ENCODE data around the gene UGT1A7.

The UGT1A7 gene

DNA sequence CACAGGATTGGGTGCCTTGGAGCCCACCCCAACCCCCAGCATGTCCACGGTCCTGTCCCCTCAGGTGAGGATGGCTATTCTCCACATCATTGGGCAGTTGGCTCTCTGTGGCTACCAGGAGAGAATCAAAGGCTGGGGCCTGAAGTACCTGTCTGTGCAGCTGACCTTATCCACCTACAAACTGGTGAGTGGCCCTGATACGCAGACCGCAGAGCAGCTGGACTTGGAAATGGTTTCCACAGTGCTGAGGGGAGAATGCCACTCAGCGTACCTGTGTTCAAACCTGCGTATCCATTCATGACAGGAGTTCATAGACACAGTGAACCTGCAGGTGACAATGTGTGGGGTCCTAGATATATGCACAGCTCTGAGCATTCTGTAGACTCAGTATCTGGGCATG lies 118.0 kb downstream of the UGT1A7 start:
- H3K4me3 ChIP-seq (ENCODE audit: low read depth in 1 of 2, low read length in 2 of 2) = no peak overlapping the region
- H3K4me1 ChIP-seq (ENCODE audit: insufficient read depth, low read length) = no peaks in the 10 kb centered on the region
- H3K36me3 ChIP-seq (ENCODE audit: insufficient read depth, low read length) = no peaks in the 10 kb centered on the region
- H3K9me3 ChIP-seq (ENCODE audit: insufficient read depth, low read length, severe bottlenecking) = no peaks in the 10 kb centered on the region
- H3K79me2 ChIP-seq (ENCODE audit: insufficient read depth, low read length) = no peaks in the 10 kb centered on the region
- DNase-seq = no peak
- H3K9ac ChIP-seq (ENCODE audit: low read depth, low read length) = no peak overlapping the region
- no peak overlapping the region for H2AFZ ChIP-seq (ENCODE audit: low read depth, low read length)
- no peak overlapping the region for H3K4me2 ChIP-seq (ENCODE audit: insufficient read depth, low read length)
- ATAC-seq (ENCODE audit: insufficient read depth, low read depth) = no peak
- TF ChIP-seq EZH2 (IDR thresholded peaks at IDR 0.05; ENCODE audit: borderline replicate concordance, low read depth, low read length, severe bottlenecking) = no peak
- H3K27me3 ChIP-seq (ENCODE audit: insufficient read depth, low read length, poor library complexity) = no peaks in the 10 kb centered on the region
- no peak overlapping the region for H3K27ac ChIP-seq (ENCODE audit: low read length)
- H4K20me1 ChIP-seq (ENCODE audit: insufficient read depth, low read length) = no peaks in the 10 kb centered on the region

DNA sequence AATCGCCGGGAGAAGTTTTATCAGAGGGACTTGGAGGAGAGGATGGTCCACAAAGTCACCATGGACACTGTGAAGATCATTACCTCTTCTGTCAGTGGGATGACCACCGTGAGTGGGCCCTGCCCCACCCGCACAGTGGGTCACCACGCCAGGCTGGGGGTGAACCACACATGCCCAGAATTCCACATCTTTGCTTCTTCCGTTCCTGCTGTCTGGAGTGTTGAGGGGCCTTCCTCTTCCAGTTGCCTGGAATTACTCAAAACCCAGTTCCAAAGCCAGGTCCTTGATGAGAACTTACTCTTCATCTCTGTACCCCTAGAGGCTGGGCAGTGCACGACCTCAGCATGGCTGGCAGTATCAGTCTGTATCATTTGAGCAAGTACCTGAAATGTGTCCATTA lies 118.5 kb downstream of the UGT1A7 start:
- TF ChIP-seq, protein P1, sequence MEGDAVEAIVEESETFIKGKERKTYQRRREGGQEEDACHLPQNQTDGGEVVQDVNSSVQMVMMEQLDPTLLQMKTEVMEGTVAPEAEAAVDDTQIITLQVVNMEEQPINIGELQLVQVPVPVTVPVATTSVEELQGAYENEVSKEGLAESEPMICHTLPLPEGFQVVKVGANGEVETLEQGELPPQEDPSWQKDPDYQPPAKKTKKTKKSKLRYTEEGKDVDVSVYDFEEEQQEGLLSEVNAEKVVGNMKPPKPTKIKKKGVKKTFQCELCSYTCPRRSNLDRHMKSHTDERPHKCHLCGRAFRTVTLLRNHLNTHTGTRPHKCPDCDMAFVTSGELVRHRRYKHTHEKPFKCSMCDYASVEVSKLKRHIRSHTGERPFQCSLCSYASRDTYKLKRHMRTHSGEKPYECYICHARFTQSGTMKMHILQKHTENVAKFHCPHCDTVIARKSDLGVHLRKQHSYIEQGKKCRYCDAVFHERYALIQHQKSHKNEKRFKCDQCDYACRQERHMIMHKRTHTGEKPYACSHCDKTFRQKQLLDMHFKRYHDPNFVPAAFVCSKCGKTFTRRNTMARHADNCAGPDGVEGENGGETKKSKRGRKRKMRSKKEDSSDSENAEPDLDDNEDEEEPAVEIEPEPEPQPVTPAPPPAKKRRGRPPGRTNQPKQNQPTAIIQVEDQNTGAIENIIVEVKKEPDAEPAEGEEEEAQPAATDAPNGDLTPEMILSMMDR (IDR thresholded peaks at IDR 0.05; ENCODE audit: borderline replicate concordance, extremely low read depth, low read length, poor library complexity, severe bottlenecking) = no peak
- TF ChIP-seq EZH2 (IDR thresholded peaks at IDR 0.05; ENCODE audit: borderline replicate concordance, low read depth, low read length, severe bottlenecking) = no peak
- no peak overlapping the region for H3K27ac ChIP-seq (ENCODE audit: low read length)
- H3K9ac ChIP-seq (ENCODE audit: low read depth, low read length) = no peak overlapping the region
- no peaks in the 10 kb centered on the region for H3K36me3 ChIP-seq (ENCODE audit: insufficient read depth, low read length)
- DNase-seq = no peak
- H3K4me3 ChIP-seq (ENCODE audit: low read depth in 1 of 2, low read length in 2 of 2) = no peak overlapping the region
- ATAC-seq (ENCODE audit: insufficient read depth, low read depth) = no peak
- no peaks in the 10 kb centered on the region for H3K79me2 ChIP-seq (ENCODE audit: insufficient read depth, low read length)
- H4K20me1 ChIP-seq (ENCODE audit: insufficient read depth, low read length) = no peaks in the 10 kb centered on the region
- no peaks in the 10 kb centered on the region for H3K9me3 ChIP-seq (ENCODE audit: insufficient read depth, low read length, severe bottlenecking)
- no peak overlapping the region for H2AFZ ChIP-seq (ENCODE audit: low read depth, low read length)
- H3K4me2 ChIP-seq (ENCODE audit: insufficient read depth, low read length) = no peak overlapping the region
- H3K4me1 ChIP-seq (ENCODE audit: insufficient read depth, low read length) = no peaks in the 10 kb centered on the region
- no peaks in the 10 kb centered on the region for H3K27me3 ChIP-seq (ENCODE audit: insufficient read depth, low read length, poor library complexity)

DNA sequence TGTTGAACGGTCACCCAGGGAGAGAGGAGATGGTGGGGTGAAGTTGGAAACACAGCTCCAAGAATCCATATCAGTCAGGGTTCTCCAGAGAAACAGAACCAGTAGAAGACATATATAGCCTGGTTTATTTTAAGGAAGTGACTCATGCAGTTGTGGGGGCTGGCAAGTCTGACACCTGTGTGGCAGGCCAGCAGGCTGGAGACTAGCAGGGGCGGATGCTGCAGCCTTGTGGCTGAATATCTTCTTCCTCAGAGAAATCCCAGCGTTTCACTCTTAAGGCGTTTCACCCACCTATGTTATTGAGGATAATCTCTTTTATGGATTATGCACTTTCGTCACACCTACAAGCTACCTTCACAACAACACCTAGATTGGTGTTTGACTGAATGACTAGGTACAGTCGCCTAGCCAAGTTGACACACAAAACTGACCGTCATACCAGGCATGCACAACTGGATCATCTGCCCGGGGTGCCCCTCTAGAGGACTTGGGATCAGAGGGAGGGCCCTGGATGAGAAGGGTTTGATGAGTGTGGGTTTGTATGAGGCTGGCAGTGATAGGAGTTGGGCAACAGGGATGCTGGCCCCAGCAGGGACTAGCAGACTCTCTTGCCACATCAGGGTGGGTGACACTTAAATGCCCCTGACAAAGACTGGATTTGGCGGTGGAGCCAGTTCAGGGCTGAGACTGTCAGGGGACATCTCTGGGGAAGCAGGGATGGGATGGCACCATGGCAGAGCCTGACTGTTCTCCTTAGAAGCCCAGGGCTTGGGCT lies 119.8 kb downstream of the UGT1A7 start:
- TF ChIP-seq EZH2 (IDR thresholded peaks at IDR 0.05; ENCODE audit: borderline replicate concordance, low read depth, low read length, severe bottlenecking) = no peak
- TF ChIP-seq, protein P1 (IDR thresholded peaks at IDR 0.05; ENCODE audit: borderline replicate concordance, extremely low read depth, low read length, poor library complexity, severe bottlenecking) = no peak
- H3K4me1 ChIP-seq (ENCODE audit: insufficient read depth, low read length) = no peaks in the 10 kb centered on the region
- no peak; the same call in 2 of the 3 replicates for ATAC-seq (ENCODE audit: insufficient read depth, low read depth)
- H2AFZ ChIP-seq (ENCODE audit: low read depth, low read length) = no peak overlapping the region
- H3K9me3 ChIP-seq (ENCODE audit: insufficient read depth, low read length, severe bottlenecking) = no peaks in the 10 kb centered on the region
- H3K4me2 ChIP-seq (ENCODE audit: insufficient read depth, low read length) = no peak overlapping the region
- no peak for DNase-seq
- no peaks in the 10 kb centered on the region for H4K20me1 ChIP-seq (ENCODE audit: insufficient read depth, low read length)
- H3K79me2 ChIP-seq (ENCODE audit: insufficient read depth, low read length) = no peaks in the 10 kb centered on the region
- H3K9ac ChIP-seq (ENCODE audit: low read depth, low read length) = no peak overlapping the region
- H3K27ac ChIP-seq (ENCODE audit: low read length) = no peak overlapping the region
- no peak overlapping the region for H3K4me3 ChIP-seq (ENCODE audit: low read depth in 1 of 2, low read length in 2 of 2)
- H3K27me3 ChIP-seq (ENCODE audit: insufficient read depth, low read length, poor library complexity) = no peaks in the 10 kb centered on the region
- no peaks in the 10 kb centered on the region for H3K36me3 ChIP-seq (ENCODE audit: insufficient read depth, low read length)

DNA sequence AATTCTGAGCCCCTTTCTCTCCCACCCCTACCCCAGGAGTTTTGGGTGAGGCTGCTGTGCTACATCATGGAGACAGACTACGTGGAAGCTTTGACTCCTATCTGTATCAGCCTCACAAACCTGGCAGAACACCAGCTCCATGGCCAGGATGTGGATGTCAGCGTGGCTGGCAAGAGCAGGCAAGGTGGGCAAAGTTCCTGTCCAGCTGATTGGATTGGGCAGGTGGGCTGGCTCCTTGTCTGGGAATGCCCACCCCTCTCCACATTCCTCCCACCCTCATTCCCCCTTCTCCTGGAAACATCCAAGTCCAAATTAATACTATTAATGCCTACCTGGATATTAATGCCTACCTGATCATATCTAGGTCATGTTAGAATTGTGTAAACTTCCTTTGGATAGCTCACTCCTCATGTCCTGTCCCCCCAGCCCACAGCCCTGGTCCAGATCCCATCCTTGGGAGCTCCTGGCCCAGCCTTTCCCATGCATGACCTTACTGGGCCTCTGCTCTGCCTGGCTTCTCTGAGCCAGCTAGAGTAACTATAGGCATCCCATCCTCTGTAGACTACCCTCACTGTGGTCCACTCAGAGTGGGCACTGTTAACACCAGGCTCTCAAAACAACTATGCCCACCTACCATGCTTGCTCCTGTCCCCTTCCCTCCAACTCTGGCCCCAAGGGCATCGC lies 120.6 kb downstream of the UGT1A7 start:
- Histone ChIP-seq H3K4me1 (ENCODE audit: insufficient read depth, low read length) (no peaks in the 10 kb centered on the region), H3K4me3 (ENCODE audit: low read depth in 1 of 2, low read length in 2 of 2) (no peak overlapping the region), H4K20me1 (ENCODE audit: insufficient read depth, low read length) (no peaks in the 10 kb centered on the region), H3K9ac (ENCODE audit: low read depth, low read length) (no peak overlapping the region), H2AFZ (ENCODE audit: low read depth, low read length) (no peak overlapping the region), H3K36me3 (ENCODE audit: insufficient read depth, low read length) (no peaks in the 10 kb centered on the region), H3K27me3 (ENCODE audit: insufficient read depth, low read length, poor library complexity) (peaks cover 1% of the 10 kb centered on the region), H3K79me2 (ENCODE audit: insufficient read depth, low read length) (no peaks in the 10 kb centered on the region), H3K4me2 (ENCODE audit: insufficient read depth, low read length) (no peak overlapping the region), H3K9me3 (ENCODE audit: insufficient read depth, low read length, severe bottlenecking) (no peaks in the 10 kb centered on the region), H3K27ac (ENCODE audit: low read length) (no peak overlapping the region)
- DNase-seq (no peak), ATAC-seq (ENCODE audit: insufficient read depth, low read depth) (no peak)
- TF ChIP-seq EZH2 (IDR thresholded peaks at IDR 0.05; ENCODE audit: borderline replicate concordance, low read depth, low read length, severe bottlenecking) = no peak
- TF ChIP-seq, protein P1 (IDR thresholded peaks at IDR 0.05; ENCODE audit: borderline replicate concordance, extremely low read depth, low read length, poor library complexity, severe bottlenecking) = no peak

Data from DND-41 (cell line).